Panc1 (cell line): ENCODE data around the gene SMAD1.

Source experiments
- CTCF ChIP-seq: fragments of 450-650 bp; IDR thresholded peaks from 2 replicates; pipeline ENCODE4 v1.5.1; 2017; ENCODE audit warnings: mild to moderate bottlenecking
- POLR2AphosphoS5 ChIP-seq: IDR thresholded peaks from 2 replicates; pipeline ENCODE4 v1.6.1; 2012; ENCODE audit warnings: mild to moderate bottlenecking, low read depth, low read length, moderate library complexity

DNA sequence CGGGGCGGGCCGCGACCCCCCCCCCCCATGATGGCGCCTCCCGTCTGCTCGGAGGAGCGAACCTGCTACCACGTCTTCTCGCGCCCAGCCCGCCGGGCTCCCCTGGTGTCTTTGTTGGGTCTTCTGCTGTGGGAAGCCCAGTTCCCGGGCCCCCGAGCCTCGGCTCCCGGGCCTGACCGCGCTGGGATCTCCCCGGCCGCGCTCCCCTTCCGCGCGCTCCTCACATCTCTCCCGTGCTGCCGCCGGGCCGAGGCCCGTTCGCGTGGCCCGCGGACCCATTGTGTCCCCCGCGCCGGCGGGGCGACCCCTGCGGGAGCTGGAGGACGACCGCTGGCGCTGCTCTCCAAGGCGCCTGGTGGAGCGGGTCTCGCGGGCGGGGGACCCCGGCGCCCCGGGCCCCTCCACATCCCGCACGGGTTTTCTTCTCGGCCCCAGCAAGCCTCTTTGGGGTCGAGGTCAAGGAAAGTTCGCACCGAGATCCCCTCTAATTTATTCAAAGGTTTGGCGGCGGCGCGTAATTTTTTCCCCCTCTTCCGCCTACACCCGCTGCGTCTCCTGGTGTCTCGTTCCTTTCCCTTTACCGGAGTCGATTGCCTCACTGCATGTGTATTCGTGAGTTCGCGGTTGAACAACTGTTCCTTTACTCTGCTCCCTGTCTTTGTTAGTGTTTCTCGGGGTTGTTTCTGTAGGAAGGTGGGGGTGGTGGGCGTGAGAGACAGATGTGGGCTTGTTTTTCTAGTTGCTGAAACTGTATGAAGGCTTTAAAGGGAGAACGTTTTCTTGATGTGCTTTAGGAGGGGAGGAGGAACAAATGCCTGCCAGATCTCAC, 770 bp downstream of the SMAD1 start:
- TF ChIP-seq CTCF: no peak
- no peak for TF ChIP-seq POLR2AphosphoS5
